Measurements from ENCODE around the gene C1QTNF6. TPM values are rescaled to one million over a fixed set of nuclear protein-coding genes. Genes with fewer than 3 reads are reported as not detected.

C1QTNF6 gene
- total and polyA plus RNA-seq, 2 of the 8 experiments (the other 6 are each of a cell fraction or from before 2014, with no cell fraction given), result 3.1 to 6.5 TPM

- Histone ChIP-seq H4K5ac (ENCODE audit: insufficient read length, low read depth, low read length) (no peak overlapping the region), H3K27ac (ENCODE audit: low read depth, low read length) (no peak overlapping the region), H2AK5ac (ENCODE audit: low read depth, low read length) (no peak overlapping the region), H3K23me2 (ENCODE audit: low read depth, low read length) (no peaks in the 10 kb centered on the region), H3K79me2 (ENCODE audit: control insufficient read depth in 1 of 2, insufficient read depth in 2 of 2, low read length in 2 of 2) (no peaks in the 10 kb centered on the region), H3K4me2 (ENCODE audit: insufficient read depth in 1 of 2, low read depth in 2 of 2, low read length in 2 of 2) (no peak overlapping the region), H3K27me3 (replicated peaks in 1 of 4; ENCODE audit: control insufficient read depth in 3 of 4, extremely low read depth in 1 of 4, insufficient read depth in 3 of 4, low read length in 3 of 4) (no peaks in the 10 kb centered on the region; a peak in 1 of 7 replicates), H3K9ac (replicated peaks in 1 of 4; ENCODE audit: extremely low read depth in 1 of 4, low read depth in 3 of 4, low read length in 3 of 4) (no peak overlapping the region), H3K18ac (ENCODE audit: extremely low read depth, low read length) (no peak overlapping the region), H4K8ac (ENCODE audit: extremely low read depth, insufficient read depth, low read length) (no peak overlapping the region), H3K4me1 (replicated peaks in 1 of 4; ENCODE audit: control insufficient read depth in 3 of 4, insufficient read depth in 4 of 4, low read length in 3 of 4) (no peaks in the 10 kb centered on the region; a peak in 2 of 7 replicates), H3K14ac (ENCODE audit: insufficient read length) (no peak overlapping the region), H4K91ac (replicated peaks; ENCODE audit: insufficient read length, low read length) (no peak overlapping the region), H3K56ac (replicated peaks; ENCODE audit: insufficient read length, low read depth, low read length) (no peak overlapping the region), H2AFZ (ENCODE audit: low read length) (no peak overlapping the region), H4K20me1 (replicated peaks in 1 of 2; ENCODE audit: control insufficient read depth in 1 of 2, insufficient read depth in 2 of 2, low read length in 2 of 2) (no peaks in the 10 kb centered on the region), H3K4me3 (ENCODE audit: extremely low read depth in 1 of 4, insufficient read depth in 2 of 4, low read depth in 3 of 4, low read length in 4 of 4) (no peak overlapping the region), H2BK5ac (ENCODE audit: low read depth, low read length) (no peak overlapping the region), H3K9me3 (ENCODE audit: insufficient read depth in 2 of 2, low read depth in 1 of 2, low read length in 1 of 2) (no peaks in the 10 kb centered on the region), H3K4ac (replicated peaks; ENCODE audit: insufficient read length, low read depth, low read length) (no peak overlapping the region), H3K36me3 (ENCODE audit: control insufficient read depth in 2 of 4, insufficient read depth in 4 of 4, low read length in 3 of 4) (no peaks in the 10 kb centered on the region), H2BK15ac (ENCODE audit: low read length) (no peak overlapping the region), H3K79me1 (ENCODE audit: low read depth, low read length) (no peaks in the 10 kb centered on the region), H2BK12ac (ENCODE audit: low read depth, low read length) (no peak overlapping the region), H3K23ac (ENCODE audit: insufficient read length) (no peak overlapping the region), H2BK120ac (replicated peaks; ENCODE audit: low read depth, low read length) (no peak overlapping the region), H2BK20ac (ENCODE audit: low read length) (no peak overlapping the region)
- no peak for DNase-seq (ENCODE audit: low read depth in 1 of 2, low spot score in 2 of 2)
- WGBS, 2 experiments (ENCODE audit: extremely low coverage in 1 of 2, insufficient coverage in 1 of 2, insufficient read length in 1 of 2, insufficient replicate concordance in 2 of 2, low coverage in 1 of 2, low lambda C conversion rate in 2 of 2, missing lambda C conversion rate in 1 of 2), result 88% methylated on average over 15 of the region's 15 CpGs; no CpG with 5 or more reads in 1 of the 2 experiments
- ChIA-PET CTCF (ENCODE audit: partially characterized antibody) (interaction anchor here (1.1 to 2.0 kb wide), 3 partner anchors 12 to 80 kb away, joined by 3 to 10 read pairs (median 3); no protein-coding TSS in a partner anchor), POLR2A (ENCODE audit: partially characterized antibody) (no interaction called here)
- no peak for FAIRE-seq
- TF ChIP-seq SAP30 (IDR thresholded peaks at IDR 0.05; ENCODE audit: insufficient read depth, insufficient replicate concordance, low read length) (no peak), ATF2 (IDR thresholded peaks at IDR 0.05; ENCODE audit: low read length) (no peak), EGR1 (IDR thresholded peaks at IDR 0.05; ENCODE audit: borderline replicate concordance, low read depth, low read length) (no peak), CEBPB (IDR thresholded peaks at IDR 0.05; ENCODE audit: low read depth, low read length) (no peak), POLR2A (IDR thresholded peaks at IDR 0.05; ENCODE audit: control extremely low read depth in 1 of 2, low read depth in 2 of 2, low read length in 2 of 2) (no peak)
These were observed 7.4 kb downstream of the C1QTNF6 start for GRCh38 chr22:37180531-37181231.

Data from H1 (cell line).